K562 (cell line): ENCODE results near the gene IL37. TPM values are rescaled to one million over a fixed set of nuclear protein-coding genes. Genes with fewer than 3 reads are reported as not detected.

Experiments used
- ATAC-seq: fragments of 200-7000 bp; cut with Tn5 transposase; 3 replicates; pipeline ENCODE4 v1.9.1; 2020; ENCODE audit warnings: moderate library complexity
- BruUV-seq: library from RNA; stranded (reverse); fragments of 400-500 nt; replicated peaks from 2 replicates; lab custom pipeline; 2021; lab: Mats Ljungman, UMichigan
- CTCF ChIA-PET: fragments of 300-600 bp; formaldehyde crosslinking; extraction: SDS; loops from one replicate; lab custom pipeline; 2021; ENCODE audit warnings: low intra/inter-chr PET ratio; lab: Yijun Ruan, JAX
- POLR2A ChIA-PET: fragments of 300-600, 350-650 bp; sonication (Branson Sonifier 250); formaldehyde crosslinking; extraction: SDS; loops from one replicate; lab custom pipeline; 2021; ENCODE audit warnings: antibody characterized with exemption, inconsistent platforms; lab: Yijun Ruan, JAX
- DNase-seq, 4 experiments: peaks; one replicate each; pipeline versions ENCODE4 v3.0.0 to v3.0.0-alpha.2; 2011 to 2018; ENCODE audit warnings: low spot score in 3 of 4, mixed read lengths in 3 of 4; ENCODE audit errors: extremely low read depth in 1 of 4
- FAIRE-seq: peaks from 2 replicates; lab custom pipeline; 2011; peaks lifted over from hg19 to GRCh38; lab: Jason Lieb, UNC
- H2AFZ ChIP-seq: 2 replicates; pipeline ENCODE4 v1.6.0; 2011; ENCODE audit warnings: low read depth, low read length, control low read depth, inconsistent platforms
- H3K27ac ChIP-seq: fragments of 200-600 bp; 3 replicates; pipeline ENCODE4 v1.8.0; 2011; ENCODE audit warnings: low read depth, mild to moderate bottlenecking, control low read depth, inconsistent platforms, low read length, moderate library complexity, mixed read lengths; ENCODE audit errors: extremely low read depth
- H3K27me3 ChIP-seq, 2 experiments: fragments of 300-600 bp in 1 of 2; 2 replicates in 1 of 2; 3 replicates in 1 of 2; pipeline versions ENCODE4 v1.6.0 to v1.8.0; 2011; ENCODE audit warnings: inconsistent platforms in 2 of 2, low read length in 2 of 2, mild to moderate bottlenecking in 1 of 2, mixed read lengths in 1 of 2, moderate library complexity in 1 of 2; ENCODE audit not compliant: control insufficient read depth in 2 of 2, insufficient read depth in 2 of 2
- H3K36me3 ChIP-seq: fragments of 300-600 bp; 3 replicates; pipeline ENCODE4 v1.8.0; 2011; ENCODE audit warnings: mild to moderate bottlenecking, low read length, inconsistent platforms; ENCODE audit not compliant: control insufficient read depth, insufficient read depth
- H3K4me1 ChIP-seq, 2 experiments: fragments of 200-600 bp in 1 of 2; replicated peaks in 1 of 2; 2 replicates in 1 of 2; 3 replicates in 1 of 2; pipeline versions ENCODE4 v1.5.1 to v1.8.0; 2011; ENCODE audit warnings: inconsistent platforms in 2 of 2, low read length in 2 of 2, mild to moderate bottlenecking in 1 of 2, mixed read lengths in 1 of 2, moderate library complexity in 1 of 2; ENCODE audit not compliant: control insufficient read depth in 2 of 2, insufficient read depth in 2 of 2
- H3K4me2 ChIP-seq: 2 replicates; pipeline ENCODE4 v1.6.1; 2011; ENCODE audit warnings: low read length, control low read depth, inconsistent platforms, mixed read lengths; ENCODE audit not compliant: insufficient read depth
- H3K4me3 ChIP-seq: fragments of 200-600 bp; sonication (generic), shearing (Covaris generic); 2 replicates; pipeline ENCODE4 v1.5.1; 2016; ENCODE audit warnings: control low read depth, inconsistent platforms
- H3K79me2 ChIP-seq: fragments of 200-600 bp; 3 replicates; pipeline ENCODE4 v1.8.0; 2011; ENCODE audit warnings: low read length, inconsistent platforms; ENCODE audit not compliant: control insufficient read depth, insufficient read depth
- H3K9ac ChIP-seq, 2 experiments: 2 replicates each; pipeline versions ENCODE4 v1.6.0 to v1.6.1; 2011; ENCODE audit warnings: low read depth in 2 of 2, low read length in 2 of 2, control low read depth in 1 of 2, inconsistent platforms in 1 of 2, mild to moderate bottlenecking in 1 of 2, mixed read lengths in 1 of 2; ENCODE audit not compliant: insufficient read depth in 1 of 2
- H3K9me1 ChIP-seq: one replicate; pipeline ENCODE4 v1.6.0; 2011; ENCODE audit warnings: inconsistent platforms, mild to moderate bottlenecking, low read length, moderate library complexity; ENCODE audit not compliant: control insufficient read depth, insufficient read depth
- H3K9me3 ChIP-seq: replicated peaks from 2 replicates; pipeline ENCODE4 v1.5.1; 2011; ENCODE audit warnings: low read depth, low read length, inconsistent platforms; ENCODE audit not compliant: control insufficient read depth, insufficient read depth
- H4K20me1 ChIP-seq: replicated peaks from 2 replicates; pipeline ENCODE4 v1.6.1; 2011; ENCODE audit warnings: low read length, inconsistent platforms, mixed read lengths; ENCODE audit not compliant: control insufficient read depth, insufficient read depth
- CBFA2T2 ChIP-seq: fragments of 450-650 bp; conservative IDR thresholded peaks from 2 replicates; pipeline ENCODE4 v1.6.1; 2017; ENCODE audit warnings: mild to moderate bottlenecking
- PHTF2 ChIP-seq: fragments of 250-450 bp; sonication (Bioruptor Pico); IDR thresholded peaks from 2 replicates; pipeline ENCODE4 v1.5.0; 2021; ENCODE audit warnings: mild to moderate bottlenecking
- SAFB2 ChIP-seq: fragments of 200-400 bp; formaldehyde crosslinking; IDR thresholded peaks from 2 replicates; pipeline ENCODE4 v1.6.1; 2018; ENCODE audit warnings: borderline replicate concordance, low read length, low read depth, moderate library complexity; ENCODE audit not compliant: severe bottlenecking
- TGIF2 ChIP-seq: sonication (generic); formaldehyde crosslinking; IDR thresholded peaks from 2 replicates; pipeline ENCODE4 v1.8.1; 2022; ENCODE audit warnings: mild to moderate bottlenecking, missing genetic modification reagents, moderate library complexity
- ZBTB7A ChIP-seq: IDR thresholded peaks from 2 replicates; pipeline ENCODE4 v1.6.1; 2011; ENCODE audit warnings: low read depth, mild to moderate bottlenecking, low read length, moderate library complexity, borderline replicate concordance; ENCODE audit not compliant: control insufficient read depth
- ZEB2 ChIP-seq: fragments of 450-650 bp; IDR thresholded peaks from 2 replicates; pipeline ENCODE4 v1.6.1; 2016
- ZFPM2 ChIP-seq: fragments of 250-450 bp; sonication (Bioruptor Pico); IDR thresholded peaks from 2 replicates; pipeline ENCODE4 v1.5.1; 2022; ENCODE audit warnings: mild to moderate bottlenecking
- ZNF121 ChIP-seq: sonication (generic); formaldehyde crosslinking; conservative IDR thresholded peaks from 2 replicates; pipeline ENCODE4 v1.8.0; 2022; ENCODE audit warnings: missing genetic modification reagents
- ZNF780A ChIP-seq: fragments of 250-450 bp; sonication (Bioruptor Pico); IDR thresholded peaks from 2 replicates; pipeline ENCODE4 v1.5.0; 2021; ENCODE audit warnings: mild to moderate bottlenecking
- WGBS: fragments of 100-300 bp; shearing (Covaris generic); methylation state at CpG from one replicate; pipeline ENCODE4 v1.1.6; 2016; ENCODE audit warnings: low coverage, mixed read lengths; ENCODE audit not compliant: insufficient coverage; ENCODE audit errors: missing lambda C conversion rate; 5-methylcytosine and 5-hydroxymethylcytosine counted together
- in situ Hi-C: fragments of 300-500 bp; cut with MboI; formaldehyde crosslinking; loops from 4 replicates; pipeline ENCODE4 v1.15.0; 2018; ENCODE audit warnings: inconsistent platforms, mixed read lengths
- intact Hi-C: fragments of 100-400 bp; cut with micrococcal nuclease; formaldehyde crosslinking; loops from 2 replicates; pipeline ENCODE4 v1.14.2; 2022
- polyA plus RNA-seq, 8 experiments: library from polyadenylated mRNA; depleted of rRNA in 4 of 8; stranded (reverse) in 5 of 8; unstranded in 3 of 8; fragments of >200 nt; fragmentation: Nextera tagmentation in 2 of 8; fragmentation: Illumina TruSeq in 1 of 8; extraction: Ambion mirVana in 2 of 8; extraction: Trizol in 1 of 8; gene quantifications; 2 replicates each; pipeline versions ENCODE4 v1.2.1 to v1.2.3, GENCODE V29; 2011 to 2014; ENCODE audit warnings: inconsistent platforms in 1 of 8, missing spikeins in 1 of 8
- total RNA-seq, 7 experiments: library from RNA; depleted of rRNA in 6 of 7; stranded (reverse); fragments of >200 nt in 6 of 7; fragmentation: Illumina TruSeq in 2 of 7; extraction: Trizol in 2 of 7; gene quantifications; 2 replicates each; pipeline versions ENCODE4 v1.2.1 to v1.2.3, GENCODE V29; 2011 to 2021; ENCODE audit warnings: low replicate concordance in 1 of 7
- TF ChIP-seq, protein P1 (sequence below): sonication (generic); formaldehyde crosslinking; IDR thresholded peaks from 2 replicates; pipeline ENCODE4 v1.8.1; 2023; ENCODE audit warnings: mild to moderate bottlenecking, missing genetic modification reagents
- TF ChIP-seq, protein P2 (sequence below), 2 experiments: fragments of 450-650 bp in 1 of 2; sonication (generic) in 1 of 2; formaldehyde crosslinking in 1 of 2; IDR thresholded peaks in 1 of 2; conservative IDR thresholded peaks in 1 of 2; 2 replicates each; pipeline versions ENCODE4 v1.6.1 to v1.8.1; 2016 to 2023; ENCODE audit warnings: mild to moderate bottlenecking in 2 of 2, moderate library complexity in 2 of 2, inconsistent platforms in 1 of 2, missing genetic modification reagents in 1 of 2
- TF ChIP-seq, protein P3 (sequence below): fragments of 250-450 bp; sonication (Bioruptor Pico); IDR thresholded peaks from 2 replicates; pipeline ENCODE4 v1.4.0; 2020; ENCODE audit warnings: mild to moderate bottlenecking, moderate library complexity
- TF ChIP-seq, protein P4 (sequence below): fragments of 250-450 bp; sonication (Bioruptor Pico); IDR thresholded peaks from 2 replicates; pipeline ENCODE4 v1.8.0; 2022; ENCODE audit warnings: inconsistent platforms

The IL37 gene
- total and polyA plus RNA-seq, 9 of the 15 experiments (the other 6 are each of a cell fraction or from before 2014, with no cell fraction given): not detected

DNA sequence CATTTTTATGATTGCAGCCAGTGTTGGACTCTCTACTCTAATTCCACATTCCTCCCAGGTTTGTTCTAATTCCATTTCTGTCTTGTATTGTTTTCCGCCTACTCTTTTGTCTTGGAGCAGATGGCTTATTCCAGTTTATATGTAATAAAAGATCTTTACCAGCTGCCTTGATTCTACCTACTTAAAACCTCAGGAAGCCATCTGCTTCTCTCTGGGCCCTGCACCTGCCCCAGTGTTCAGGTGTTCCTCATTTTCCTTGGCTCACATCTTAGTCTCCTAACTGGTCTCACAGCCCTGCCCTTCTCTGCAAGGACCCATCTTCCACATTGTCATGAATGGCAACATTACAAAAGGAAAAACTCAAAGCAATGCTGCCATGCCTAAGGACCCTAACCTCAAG is 21.0 kb upstream of the IL37 start:
- ChIA-PET CTCF (no interaction called here), POLR2A (interaction anchor here (0.8 kb wide), 1 partner anchor 140 kb away, joined by 3 read pairs; no protein-coding TSS in a partner anchor)
- Histone ChIP-seq H4K20me1 (no peaks in the 10 kb centered on the region), H3K4me1 (no peaks in the 10 kb centered on the region), H3K27ac (no peak overlapping the region), H3K4me3 (no peak overlapping the region), H3K9me1 (no peaks in the 10 kb centered on the region), H3K4me2 (no peak overlapping the region), H3K36me3 (no peaks in the 10 kb centered on the region), H3K9ac (no peak overlapping the region), H3K27me3 (no peaks in the 10 kb centered on the region), H2AFZ (no peak overlapping the region), H3K9me3 (no peaks in the 10 kb centered on the region), H3K79me2 (no peaks in the 10 kb centered on the region)
- no peak for FAIRE-seq
- in situ Hi-C loops: loop anchor here (25.0 kb wide), 1 partner anchor 278 kb away; no protein-coding TSS in a partner anchor
- 100% methylated on average over 1 of the region's 1 CpG for WGBS
- intact Hi-C loops: loop anchor here (5.0 kb wide), 1 partner anchor 52 kb away; no protein-coding TSS in a partner anchor
- no peak for ATAC-seq
- BruUV-seq: no TSS peak
- no peak for DNase-seq
- TF ChIP-seq, protein P1, sequence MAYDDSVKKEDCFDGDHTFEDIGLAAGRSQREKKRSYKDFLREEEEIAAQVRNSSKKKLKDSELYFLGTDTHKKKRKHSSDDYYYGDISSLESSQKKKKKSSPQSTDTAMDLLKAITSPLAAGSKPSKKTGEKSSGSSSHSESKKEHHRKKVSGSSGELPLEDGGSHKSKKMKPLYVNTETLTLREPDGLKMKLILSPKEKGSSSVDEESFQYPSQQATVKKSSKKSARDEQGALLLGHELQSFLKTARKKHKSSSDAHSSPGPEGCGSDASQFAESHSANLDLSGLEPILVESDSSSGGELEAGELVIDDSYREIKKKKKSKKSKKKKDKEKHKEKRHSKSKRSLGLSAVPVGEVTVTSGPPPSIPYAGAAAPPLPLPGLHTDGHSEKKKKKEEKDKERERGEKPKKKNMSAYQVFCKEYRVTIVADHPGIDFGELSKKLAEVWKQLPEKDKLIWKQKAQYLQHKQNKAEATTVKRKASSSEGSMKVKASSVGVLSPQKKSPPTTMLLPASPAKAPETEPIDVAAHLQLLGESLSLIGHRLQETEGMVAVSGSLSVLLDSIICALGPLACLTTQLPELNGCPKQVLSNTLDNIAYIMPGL (CRISPR knock-in tag): no peak
- TF ChIP-seq PHTF2 (CRISPR knock-in tag) (no peak), CBFA2T2 (no peak), ZNF780A (no peak), ZNF121 (no peak), ZFPM2 (CRISPR knock-in tag) (no peak), SAFB2 (no peak), ZEB2 (no peak), TGIF2 (CRISPR knock-in tag) (no peak), ZBTB7A (no peak)
- TF ChIP-seq, protein P2, sequence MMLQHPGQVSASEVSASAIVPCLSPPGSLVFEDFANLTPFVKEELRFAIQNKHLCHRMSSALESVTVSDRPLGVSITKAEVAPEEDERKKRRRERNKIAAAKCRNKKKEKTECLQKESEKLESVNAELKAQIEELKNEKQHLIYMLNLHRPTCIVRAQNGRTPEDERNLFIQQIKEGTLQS (IDR thresholded peaks at IDR 0.05): no peak
- TF ChIP-seq, protein P2 (CRISPR knock-in tag; conservative IDR thresholded peaks at IDR 0.05): no peak
- TF ChIP-seq, protein P3, sequence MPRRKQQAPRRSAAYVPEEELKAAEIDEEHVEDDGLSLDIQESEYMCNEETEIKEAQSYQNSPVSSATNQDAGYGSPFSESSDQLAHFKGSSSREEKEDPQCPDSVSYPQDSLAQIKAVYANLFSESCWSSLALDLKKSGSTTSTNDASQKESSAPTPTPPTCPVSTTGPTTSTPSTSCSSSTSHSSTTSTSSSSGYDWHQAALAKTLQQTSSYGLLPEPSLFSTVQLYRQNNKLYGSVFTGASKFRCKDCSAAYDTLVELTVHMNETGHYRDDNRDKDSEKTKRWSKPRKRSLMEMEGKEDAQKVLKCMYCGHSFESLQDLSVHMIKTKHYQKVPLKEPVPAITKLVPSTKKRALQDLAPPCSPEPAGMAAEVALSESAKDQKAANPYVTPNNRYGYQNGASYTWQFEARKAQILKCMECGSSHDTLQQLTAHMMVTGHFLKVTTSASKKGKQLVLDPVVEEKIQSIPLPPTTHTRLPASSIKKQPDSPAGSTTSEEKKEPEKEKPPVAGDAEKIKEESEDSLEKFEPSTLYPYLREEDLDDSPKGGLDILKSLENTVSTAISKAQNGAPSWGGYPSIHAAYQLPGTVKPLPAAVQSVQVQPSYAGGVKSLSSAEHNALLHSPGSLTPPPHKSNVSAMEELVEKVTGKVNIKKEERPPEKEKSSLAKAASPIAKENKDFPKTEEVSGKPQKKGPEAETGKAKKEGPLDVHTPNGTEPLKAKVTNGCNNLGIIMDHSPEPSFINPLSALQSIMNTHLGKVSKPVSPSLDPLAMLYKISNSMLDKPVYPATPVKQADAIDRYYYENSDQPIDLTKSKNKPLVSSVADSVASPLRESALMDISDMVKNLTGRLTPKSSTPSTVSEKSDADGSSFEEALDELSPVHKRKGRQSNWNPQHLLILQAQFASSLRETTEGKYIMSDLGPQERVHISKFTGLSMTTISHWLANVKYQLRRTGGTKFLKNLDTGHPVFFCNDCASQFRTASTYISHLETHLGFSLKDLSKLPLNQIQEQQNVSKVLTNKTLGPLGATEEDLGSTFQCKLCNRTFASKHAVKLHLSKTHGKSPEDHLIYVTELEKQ: no peak
- TF ChIP-seq, protein P4, sequence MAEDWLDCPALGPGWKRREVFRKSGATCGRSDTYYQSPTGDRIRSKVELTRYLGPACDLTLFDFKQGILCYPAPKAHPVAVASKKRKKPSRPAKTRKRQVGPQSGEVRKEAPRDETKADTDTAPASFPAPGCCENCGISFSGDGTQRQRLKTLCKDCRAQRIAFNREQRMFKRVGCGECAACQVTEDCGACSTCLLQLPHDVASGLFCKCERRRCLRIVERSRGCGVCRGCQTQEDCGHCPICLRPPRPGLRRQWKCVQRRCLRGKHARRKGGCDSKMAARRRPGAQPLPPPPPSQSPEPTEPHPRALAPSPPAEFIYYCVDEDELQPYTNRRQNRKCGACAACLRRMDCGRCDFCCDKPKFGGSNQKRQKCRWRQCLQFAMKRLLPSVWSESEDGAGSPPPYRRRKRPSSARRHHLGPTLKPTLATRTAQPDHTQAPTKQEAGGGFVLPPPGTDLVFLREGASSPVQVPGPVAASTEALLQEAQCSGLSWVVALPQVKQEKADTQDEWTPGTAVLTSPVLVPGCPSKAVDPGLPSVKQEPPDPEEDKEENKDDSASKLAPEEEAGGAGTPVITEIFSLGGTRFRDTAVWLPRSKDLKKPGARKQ (CRISPR knock-in tag): no peak
